Bone marrow (tissue), 2 donors: Measurements from ENCODE around the gene AGTRAP.

ENCODE experiments used
- DNase-seq, 2 donors: peaks; one replicate each; lab custom pipeline; 2025; lab: John Stamatoyannopoulos, UW

The AGTRAP gene

GRCh38 chr1:11706292-11706691, 29.6 kb upstream of the AGTRAP start:
- no peak for DNase-seq

GRCh38 chr1:11707621-11708276, 28.2 kb upstream of the AGTRAP start:
- DNase-seq: no peak

GRCh38 chr1:11708554-11709350, 27.2 kb upstream of the AGTRAP start:
- no peak for DNase-seq

- DNase-seq: no peak
These were observed 24.4 kb upstream of the AGTRAP start for GRCh38 chr1:11711490-11711889.

- no peak for DNase-seq
These were observed 23.7 kb upstream of the AGTRAP start for GRCh38 chr1:11712285-11712684.

GRCh38 chr1:11713095-11713494, 22.8 kb upstream of the AGTRAP start:
- DNase-seq: no peak

- DNase-seq: no peak
These were observed 20.9 kb upstream of the AGTRAP start for GRCh38 chr1:11714831-11715575.

- peak; percentile 84 to 85 for DNase-seq
These were observed 16.5 kb upstream of the AGTRAP start for GRCh38 chr1:11719313-11720032.

GRCh38 chr1:11720033-11720376, 15.9 kb upstream of the AGTRAP start:
- DNase-seq: no peak

GRCh38 chr1:11720525-11720924, 15.4 kb upstream of the AGTRAP start:
- DNase-seq: no peak

GRCh38 chr1:11721311-11721710, 14.6 kb upstream of the AGTRAP start:
- no peak for DNase-seq

GRCh38 chr1:11722538-11722937, 13.4 kb upstream of the AGTRAP start:
- DNase-seq: no peak

- no peak for DNase-seq
These were observed 10.3 kb upstream of the AGTRAP start for GRCh38 chr1:11725616-11726015.

GRCh38 chr1:11727119-11727518, 8.8 kb upstream of the AGTRAP start:
- DNase-seq: no peak

- DNase-seq: no peak
These were observed 7.7 kb upstream of the AGTRAP start for GRCh38 chr1:11728126-11728806.

GRCh38 chr1:11729155-11729497, 6.8 kb upstream of the AGTRAP start:
- DNase-seq: no peak

GRCh38 chr1:11729498-11730428, 6.2 kb upstream of the AGTRAP start:
- DNase-seq: no peak

GRCh38 chr1:11730429-11730891, 5.5 kb upstream of the AGTRAP start:
- peak in 1 of 2 donors; percentile 87 for DNase-seq

- peak in 1 of 2 donors; percentile 29 for DNase-seq
These were observed 4.1 kb upstream of the AGTRAP start for GRCh38 chr1:11731691-11732283.

- DNase-seq: no peak
These were observed 2.6 kb upstream of the AGTRAP start for GRCh38 chr1:11733306-11733705.
